ENCODE data around the gene TTLL11. TPM values are rescaled to one million over a fixed set of nuclear protein-coding genes. Genes with fewer than 3 reads are reported as not detected.

TTLL11 gene, protein sequence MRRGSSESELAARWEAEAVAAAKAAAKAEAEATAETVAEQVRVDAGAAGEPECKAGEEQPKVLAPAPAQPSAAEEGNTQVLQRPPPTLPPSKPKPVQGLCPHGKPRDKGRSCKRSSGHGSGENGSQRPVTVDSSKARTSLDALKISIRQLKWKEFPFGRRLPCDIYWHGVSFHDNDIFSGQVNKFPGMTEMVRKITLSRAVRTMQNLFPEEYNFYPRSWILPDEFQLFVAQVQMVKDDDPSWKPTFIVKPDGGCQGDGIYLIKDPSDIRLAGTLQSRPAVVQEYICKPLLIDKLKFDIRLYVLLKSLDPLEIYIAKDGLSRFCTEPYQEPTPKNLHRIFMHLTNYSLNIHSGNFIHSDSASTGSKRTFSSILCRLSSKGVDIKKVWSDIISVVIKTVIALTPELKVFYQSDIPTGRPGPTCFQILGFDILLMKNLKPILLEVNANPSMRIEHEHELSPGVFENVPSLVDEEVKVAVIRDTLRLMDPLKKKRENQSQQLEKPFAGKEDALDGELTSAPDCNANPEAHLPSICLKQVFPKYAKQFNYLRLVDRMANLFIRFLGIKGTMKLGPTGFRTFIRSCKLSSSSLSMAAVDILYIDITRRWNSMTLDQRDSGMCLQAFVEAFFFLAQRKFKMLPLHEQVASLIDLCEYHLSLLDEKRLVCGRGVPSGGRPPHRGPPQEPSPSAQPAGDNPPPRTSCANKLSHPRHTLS
- polyA plus RNA-seq: 5.0 TPM
- long read RNA-seq, donor 1: 0 reads
- long read RNA-seq, donor 2, partial matches to known transcripts: 0 of 2 reads
- long read RNA-seq, donor 2, other reads (novel, unspliced or antisense): 0 of 2 reads
- long read RNA-seq, donor 3: 0 reads
- long read RNA-seq, donor 4: 0 reads
- long read RNA-seq, donor 5, partial matches to known transcripts: 0 of 2 reads
- long read RNA-seq, donor 5, other reads (novel, unspliced or antisense): 0 of 2 reads
- long read RNA-seq, donor 6, partial matches to known transcripts: 0 of 3 reads
- long read RNA-seq, donor 6, other reads (novel, unspliced or antisense): 0 of 3 reads
- long read RNA-seq, donor 7: 0 reads
- long read RNA-seq, donor 8, partial matches to known transcripts: 0 of 1 reads
- long read RNA-seq, donor 8, other reads (novel, unspliced or antisense): 0 of 1 reads
- long read RNA-seq, donor 9, partial matches to known transcripts: 0 of 2 reads
- long read RNA-seq, donor 9, other reads (novel, unspliced or antisense): 0 of 2 reads
- long read RNA-seq, donor 10, partial matches to known transcripts: 0 of 2 reads
- long read RNA-seq, donor 10, other reads (novel, unspliced or antisense): 0 of 2 reads
- long read RNA-seq, donor 11: 0 reads

GRCh38 chr9:122092611-122093506 lies at the start of gene TTLL11:
TSS of gene TTLL11 (minus strand) at chr9:122093308. CDS start at chr9:122093148, 160 bp downstream.
- H3K4me1 ChIP-seq (ENCODE audit: control insufficient read depth, insufficient read depth, low read length): peaks cover 12% of the 10 kb centered on the region
- DNase-seq: peak; percentile 92 to 96
- WGBS (ENCODE audit: insufficient coverage, low lambda C conversion rate): no CpG with 5 or more reads among the region's 98 CpGs
- H3K27ac ChIP-seq (ENCODE audit: low read length): no peak within 1 kb of the TSS
- peak within 1 kb of the TSS; percentile 65 for H3K4me3 ChIP-seq (ENCODE audit: low read length)
- H3K36me3 ChIP-seq (ENCODE audit: control insufficient read depth, insufficient read depth, low read length): no peaks in the 10 kb centered on the region
- peaks cover 9% of the 10 kb centered on the region for H3K27me3 ChIP-seq (ENCODE audit: control insufficient read depth, insufficient read depth, low read length)
- no peaks in the 10 kb centered on the region for H3K9me3 ChIP-seq (ENCODE audit: control insufficient read depth, low read depth, low read length)

DNA sequence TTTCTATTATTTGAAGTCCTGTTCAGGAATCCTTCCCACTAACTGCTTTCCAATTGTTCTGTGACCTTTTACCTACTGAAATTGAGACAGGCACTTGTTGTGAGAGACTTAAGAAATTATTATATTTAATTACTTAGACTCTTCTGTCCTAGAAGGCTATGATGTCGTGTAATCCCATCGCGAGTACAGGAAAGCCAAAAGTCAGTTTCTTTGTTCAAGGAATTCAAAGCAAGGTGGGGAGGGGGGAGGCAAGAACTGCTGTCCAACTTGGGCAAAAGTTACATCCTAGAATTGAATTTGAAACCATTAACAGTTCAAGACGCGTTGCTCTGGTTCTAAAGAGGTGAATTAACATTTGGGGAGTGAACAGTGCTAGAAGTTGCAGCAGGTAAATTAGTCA lies 48.6 kb upstream of the TTLL11 start:
- Histone ChIP-seq H3K9me3 (ENCODE audit: control insufficient read depth, low read depth, low read length) (no peaks in the 10 kb centered on the region), H3K27me3 (ENCODE audit: control insufficient read depth, insufficient read depth, low read length) (no peaks in the 10 kb centered on the region), H3K4me3 (ENCODE audit: low read length) (no peak overlapping the region), H3K4me1 (ENCODE audit: control insufficient read depth, insufficient read depth, low read length) (peaks cover 10% of the 10 kb centered on the region), H3K36me3 (ENCODE audit: control insufficient read depth, insufficient read depth, low read length) (peaks cover 32% of the 10 kb centered on the region), H3K27ac (ENCODE audit: low read length) (no peak overlapping the region)
- WGBS (ENCODE audit: insufficient coverage, low lambda C conversion rate): no CpG with 5 or more reads among the region's 5 CpGs
- DNase-seq: no peak

DNA sequence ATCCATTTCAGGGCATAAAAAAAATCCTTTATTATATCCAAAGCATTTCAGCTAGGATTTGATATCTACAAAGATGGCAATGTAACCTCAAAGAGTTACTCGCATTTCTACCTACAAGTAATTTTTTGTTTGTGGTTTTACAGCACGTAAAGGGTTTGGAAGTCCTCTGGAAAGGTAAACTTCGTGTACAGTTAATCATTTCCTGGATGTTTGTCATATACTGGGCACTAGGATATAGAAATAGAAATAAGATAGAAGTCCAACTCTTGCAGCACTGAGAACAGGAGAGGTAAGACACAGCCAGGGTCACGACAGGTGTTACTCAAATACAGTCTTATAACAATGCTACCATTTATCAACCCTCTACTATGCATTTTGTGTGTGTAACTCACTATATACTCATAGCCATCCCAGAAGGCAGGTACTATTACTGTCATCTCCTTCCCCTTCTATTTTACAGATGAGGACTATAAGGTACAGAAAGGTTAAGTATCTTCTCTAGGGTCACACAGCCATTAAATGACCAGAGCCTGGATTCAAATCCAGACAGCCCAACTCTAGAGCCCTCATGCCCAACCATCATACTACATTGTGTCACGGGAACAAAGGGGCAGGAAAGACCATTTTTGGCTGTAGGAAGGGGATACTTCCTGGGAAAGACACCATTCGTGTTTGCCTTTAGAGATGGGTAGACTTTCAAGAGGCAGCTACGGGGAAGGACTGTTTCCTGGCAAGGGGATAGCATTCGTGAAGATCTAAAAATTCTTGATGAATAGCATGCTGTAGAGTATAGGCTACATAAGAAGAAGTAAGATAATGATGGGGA lies 47.5 kb upstream of the TTLL11 start:
- DNase-seq: peak in 1 of 2 donors; percentile 38
- H3K4me1 ChIP-seq (ENCODE audit: control insufficient read depth, insufficient read depth, low read length): peaks cover 10% of the 10 kb centered on the region
- WGBS (ENCODE audit: insufficient coverage, low lambda C conversion rate): 100% methylated on average over 1 of the region's 8 CpGs
- no peak overlapping the region for H3K4me3 ChIP-seq (ENCODE audit: low read length)
- H3K9me3 ChIP-seq (ENCODE audit: control insufficient read depth, low read depth, low read length): no peaks in the 10 kb centered on the region
- peaks cover 28% of the 10 kb centered on the region for H3K36me3 ChIP-seq (ENCODE audit: control insufficient read depth, insufficient read depth, low read length)
- no peaks in the 10 kb centered on the region for H3K27me3 ChIP-seq (ENCODE audit: control insufficient read depth, insufficient read depth, low read length)
- H3K27ac ChIP-seq (ENCODE audit: low read length): no peak overlapping the region

DNA sequence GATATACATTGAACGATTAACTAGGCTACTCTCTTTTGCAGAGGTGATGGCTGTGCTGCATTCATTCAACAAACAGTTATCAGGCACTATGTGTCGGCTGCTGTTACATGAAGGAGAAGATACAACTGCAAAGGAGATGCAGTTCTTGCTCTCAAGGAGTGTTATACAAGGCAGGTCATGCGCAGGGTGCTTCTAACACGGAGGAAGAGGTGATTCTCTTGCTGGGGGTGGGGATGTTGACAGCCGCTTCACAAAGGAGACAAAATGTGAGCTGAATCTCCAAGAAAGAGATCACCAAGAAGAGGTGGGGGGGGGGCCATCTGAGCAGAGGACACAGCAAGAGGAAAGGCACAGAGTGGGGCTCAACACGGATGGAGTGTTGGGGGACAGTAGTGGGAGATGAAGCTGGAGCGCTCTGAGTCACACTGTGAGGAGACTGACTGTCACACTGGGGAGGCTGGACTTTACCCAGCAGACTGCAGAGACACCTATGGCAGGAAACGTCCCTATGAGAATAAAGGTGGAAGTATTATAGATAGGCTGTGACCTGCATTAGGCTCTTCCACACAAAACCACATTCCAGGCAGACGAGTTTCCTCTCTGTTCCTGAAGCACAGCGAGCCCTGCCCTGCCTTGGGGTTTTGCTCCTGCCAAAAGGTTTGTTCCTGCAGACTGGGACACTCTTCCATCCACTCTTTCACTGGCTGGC lies 45.6 kb upstream of the TTLL11 start:
- peaks cover 10% of the 10 kb centered on the region for H3K4me1 ChIP-seq (ENCODE audit: control insufficient read depth, insufficient read depth, low read length)
- H3K27ac ChIP-seq (ENCODE audit: low read length): no peak overlapping the region
- DNase-seq: peak in 1 of 2 donors; percentile 59
- H3K27me3 ChIP-seq (ENCODE audit: control insufficient read depth, insufficient read depth, low read length): peaks cover 6% of the 10 kb centered on the region
- no peak overlapping the region for H3K4me3 ChIP-seq (ENCODE audit: low read length)
- WGBS (ENCODE audit: insufficient coverage, low lambda C conversion rate): 60% methylated on average over 3 of the region's 10 CpGs
- H3K9me3 ChIP-seq (ENCODE audit: control insufficient read depth, low read depth, low read length): no peaks in the 10 kb centered on the region
- peaks cover 13% of the 10 kb centered on the region for H3K36me3 ChIP-seq (ENCODE audit: control insufficient read depth, insufficient read depth, low read length)

GRCh38 chr9:122135529-122135859 lies 42.4 kb upstream of the TTLL11 start:
- no peak overlapping the region for H3K4me3 ChIP-seq (ENCODE audit: low read length)
- H3K27me3 ChIP-seq (ENCODE audit: control insufficient read depth, insufficient read depth, low read length): peaks cover 30% of the 10 kb centered on the region
- no peak for DNase-seq
- no peaks in the 10 kb centered on the region for H3K9me3 ChIP-seq (ENCODE audit: control insufficient read depth, low read depth, low read length)
- H3K27ac ChIP-seq (ENCODE audit: low read length): no peak overlapping the region
- H3K36me3 ChIP-seq (ENCODE audit: control insufficient read depth, insufficient read depth, low read length): no peaks in the 10 kb centered on the region
- H3K4me1 ChIP-seq (ENCODE audit: control insufficient read depth, insufficient read depth, low read length): peaks cover 7% of the 10 kb centered on the region
- no CpG with 5 or more reads among the region's 7 CpGs for WGBS (ENCODE audit: insufficient coverage, low lambda C conversion rate)

DNA sequence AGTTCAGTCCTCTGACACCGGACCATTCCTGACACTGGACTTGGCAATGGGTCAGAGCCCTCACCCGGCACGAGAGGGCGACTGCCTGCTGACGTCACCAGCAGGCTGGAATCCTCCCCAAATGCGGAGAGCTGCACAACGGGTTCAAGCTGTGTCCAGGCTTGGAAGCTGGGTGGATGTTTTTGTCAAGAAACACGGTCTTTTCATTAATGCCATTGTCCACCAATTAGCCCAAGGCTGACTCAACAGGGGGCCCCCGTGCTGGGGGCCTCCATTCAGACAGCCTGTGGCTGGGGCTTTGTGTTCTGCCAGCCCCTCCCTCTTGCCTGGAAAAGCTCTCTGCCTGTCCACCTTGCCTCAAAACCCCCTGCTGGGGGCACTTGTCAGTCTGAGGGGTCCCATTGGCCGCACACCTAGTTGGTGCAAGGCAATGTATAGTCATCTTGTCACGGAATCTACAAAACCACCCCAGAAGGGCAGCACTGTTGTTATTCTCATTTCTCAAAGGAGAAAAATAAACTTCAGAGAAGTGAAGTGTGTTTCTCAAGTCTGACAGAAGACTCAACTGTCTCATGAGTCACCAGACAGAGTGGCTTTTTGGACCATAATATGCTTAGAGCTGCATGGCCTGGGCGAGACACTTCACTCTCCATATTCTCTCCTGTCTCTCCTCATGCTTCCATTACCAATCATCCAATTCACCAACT lies 41.9 kb upstream of the TTLL11 start:
- Histone ChIP-seq H3K27me3 (ENCODE audit: control insufficient read depth, insufficient read depth, low read length) (peaks cover 32% of the 10 kb centered on the region), H3K4me3 (ENCODE audit: low read length) (no peak overlapping the region), H3K27ac (ENCODE audit: low read length) (no peak overlapping the region), H3K4me1 (ENCODE audit: control insufficient read depth, insufficient read depth, low read length) (peaks cover 7% of the 10 kb centered on the region), H3K9me3 (ENCODE audit: control insufficient read depth, low read depth, low read length) (no peaks in the 10 kb centered on the region), H3K36me3 (ENCODE audit: control insufficient read depth, insufficient read depth, low read length) (no peaks in the 10 kb centered on the region)
- DNase-seq: no peak
- WGBS (ENCODE audit: insufficient coverage, low lambda C conversion rate): 60% methylated on average over 2 of the region's 12 CpGs

GRCh38 chr9:122133984-122134535 lies 41.0 kb upstream of the TTLL11 start:
- 100% methylated on average over 1 of the region's 17 CpGs for WGBS (ENCODE audit: insufficient coverage, low lambda C conversion rate)
- Histone ChIP-seq H3K36me3 (ENCODE audit: control insufficient read depth, insufficient read depth, low read length) (no peaks in the 10 kb centered on the region), H3K27me3 (ENCODE audit: control insufficient read depth, insufficient read depth, low read length) (peaks cover 41% of the 10 kb centered on the region), H3K4me3 (ENCODE audit: low read length) (no peak overlapping the region), H3K9me3 (ENCODE audit: control insufficient read depth, low read depth, low read length) (no peaks in the 10 kb centered on the region), H3K4me1 (ENCODE audit: control insufficient read depth, insufficient read depth, low read length) (peaks cover 5% of the 10 kb centered on the region), H3K27ac (ENCODE audit: low read length) (no peak overlapping the region)
- no peak for DNase-seq

GRCh38 chr9:122133263-122133983 lies 40.3 kb upstream of the TTLL11 start:
- Histone ChIP-seq H3K27me3 (ENCODE audit: control insufficient read depth, insufficient read depth, low read length) (peaks cover 47% of the 10 kb centered on the region), H3K9me3 (ENCODE audit: control insufficient read depth, low read depth, low read length) (no peaks in the 10 kb centered on the region), H3K4me3 (ENCODE audit: low read length) (no peak overlapping the region), H3K27ac (ENCODE audit: low read length) (no peak overlapping the region), H3K4me1 (ENCODE audit: control insufficient read depth, insufficient read depth, low read length) (no peaks in the 10 kb centered on the region), H3K36me3 (ENCODE audit: control insufficient read depth, insufficient read depth, low read length) (no peaks in the 10 kb centered on the region)
- WGBS (ENCODE audit: insufficient coverage, low lambda C conversion rate): no CpG with 5 or more reads among the region's 12 CpGs
- no peak for DNase-seq

Data from large intestine (tissue), 12 donors.